IPS-11a (cell line): ENCODE measurements around the gene NUDT3.
"Not testable (repeated sequence)": the region's sequence is repeated elsewhere in the genome, so short reads cannot be mapped to it uniquely, and the experiment has no call there.

Experiments used
- H3K4me3 ChIP-seq: one replicate; pipeline ENCODE4 v1.5.1; 2013; ENCODE audit warnings: low read depth, low read length, control low read depth

The NUDT3 gene

GRCh38 chr6:34346175-34347119 is 46.0 kb downstream of the NUDT3 start:
- no peak overlapping the region for H3K4me3 ChIP-seq

GRCh38 chr6:34343806-34344205 is 48.7 kb downstream of the NUDT3 start:
- H3K4me3 ChIP-seq, result no peak overlapping the region

- H3K4me3 ChIP-seq, result no peak overlapping the region
These were observed 50.2 kb downstream of the NUDT3 start for GRCh38 chr6:34342247-34342646.

- H3K4me3 ChIP-seq, result no peak overlapping the region
These were observed 50.9 kb downstream of the NUDT3 start for GRCh38 chr6:34341481-34341971.

GRCh38 chr6:34340906-34341480 is 51.5 kb downstream of the NUDT3 start:
- no peak overlapping the region for H3K4me3 ChIP-seq

GRCh38 chr6:34340394-34340793 is 52.1 kb downstream of the NUDT3 start:
- H3K4me3 ChIP-seq, result no peak overlapping the region

GRCh38 chr6:34339971-34340370 is 52.5 kb downstream of the NUDT3 start:
- H3K4me3 ChIP-seq, result no peak overlapping the region

- no peak overlapping the region for H3K4me3 ChIP-seq
These were observed 53.0 kb downstream of the NUDT3 start for GRCh38 chr6:34339432-34339831.

- H3K4me3 ChIP-seq, result no peak overlapping the region
These were observed 53.7 kb downstream of the NUDT3 start for GRCh38 chr6:34338811-34339210.

GRCh38 chr6:34338377-34338776 is 54.1 kb downstream of the NUDT3 start:
- H3K4me3 ChIP-seq, result no peak overlapping the region

- H3K4me3 ChIP-seq, result no peak overlapping the region
These were observed 57.6 kb downstream of the NUDT3 start for GRCh38 chr6:34334796-34335416.

GRCh38 chr6:34333858-34334257 is 58.6 kb downstream of the NUDT3 start:
- H3K4me3 ChIP-seq, result no peak overlapping the region

GRCh38 chr6:34332251-34333198 is 59.9 kb downstream of the NUDT3 start:
- no peak overlapping the region for H3K4me3 ChIP-seq

- no peak overlapping the region for H3K4me3 ChIP-seq
These were observed 61.0 kb downstream of the NUDT3 start for GRCh38 chr6:34331371-34332050.

- H3K4me3 ChIP-seq, result not testable (repeated sequence)
These were observed 62.7 kb downstream of the NUDT3 start for GRCh38 chr6:34329814-34330213.

- no peak overlapping the region for H3K4me3 ChIP-seq
These were observed 63.5 kb downstream of the NUDT3 start for GRCh38 chr6:34328969-34329368.

GRCh38 chr6:34327313-34328205 is 64.9 kb downstream of the NUDT3 start:
- H3K4me3 ChIP-seq, result not testable (repeated sequence)

GRCh38 chr6:34325633-34326032 is 66.8 kb downstream of the NUDT3 start:
- no peak overlapping the region for H3K4me3 ChIP-seq
